HepG2 (cell line): ENCODE results near the gene RNU2-63P. TPM values are rescaled to one million over a fixed set of nuclear protein-coding genes. Genes with fewer than 3 reads are reported as not detected.
A peak's percentile ranks its signal among the peaks of the same experiment; 100 is the strongest.

Experiments
- CHD2 ChIP-seq: IDR thresholded peaks from 2 replicates; pipeline ENCODE4 v1.6.1; 2011; ENCODE audit warnings: low read depth, low read length, improper control_type of control experiment
- CTCF ChIP-seq: sonication (generic); formaldehyde crosslinking; IDR thresholded peaks from 2 replicates; pipeline ENCODE4 v1.5.0; 2020; ENCODE audit warnings: mild to moderate bottlenecking, missing genetic modification reagents, moderate library complexity
- HOXA9 ChIP-seq: sonication (generic); formaldehyde crosslinking; IDR thresholded peaks from 2 replicates; pipeline ENCODE4 v1.8.1; 2022; ENCODE audit warnings: missing genetic modification reagents, mild to moderate bottlenecking, moderate library complexity, borderline replicate concordance
- KLF11 ChIP-seq: IDR thresholded peaks from 2 replicates; pipeline ENCODE4 v1.6.1; 2016; ENCODE audit warnings: missing compliant biosample characterization
- POLR2A ChIP-seq, 2 experiments: IDR thresholded peaks; 2 replicates each; pipeline ENCODE4 v1.6.1; 2011; ENCODE audit warnings: low read depth in 2 of 2, low read length in 2 of 2, mild to moderate bottlenecking in 1 of 2, moderate library complexity in 1 of 2; ENCODE audit not compliant: insufficient read depth in 1 of 2
- SNAI1 ChIP-seq: sonication (generic); formaldehyde crosslinking; IDR thresholded peaks from 2 replicates; pipeline ENCODE4 v1.5.0; 2020; ENCODE audit warnings: mild to moderate bottlenecking, missing genetic modification reagents, borderline replicate concordance
- TCF7L2 ChIP-seq: IDR thresholded peaks from 2 replicates; pipeline ENCODE4 v1.6.1; 2011; ENCODE audit warnings: mild to moderate bottlenecking, low read depth, low read length, moderate library complexity
- TOE1 ChIP-seq: sonication (generic); formaldehyde crosslinking; IDR thresholded peaks from 2 replicates; pipeline ENCODE4 v1.4.0; 2020; ENCODE audit warnings: mild to moderate bottlenecking, missing genetic modification reagents
- ZEB1 ChIP-seq: IDR thresholded peaks from 2 replicates; pipeline ENCODE4 v1.6.1; 2012; ENCODE audit warnings: mild to moderate bottlenecking, low read depth, inconsistent platforms; ENCODE audit not compliant: insufficient replicate concordance
- ZNF256 ChIP-seq: sonication (generic); formaldehyde crosslinking; conservative IDR thresholded peaks from 2 replicates; pipeline ENCODE4 v1.4.0; 2020; ENCODE audit warnings: missing genetic modification reagents
- ZNF331 ChIP-seq: sonication (generic); formaldehyde crosslinking; IDR thresholded peaks from 2 replicates; pipeline ENCODE4 v1.4.0; 2020; ENCODE audit warnings: missing genetic modification reagents
- ZNF431 ChIP-seq: sonication (generic); formaldehyde crosslinking; IDR thresholded peaks from 2 replicates; pipeline ENCODE4 v1.9.0; 2022; ENCODE audit warnings: missing genetic modification reagents, low read depth, mild to moderate bottlenecking, borderline replicate concordance
- ZNF546 ChIP-seq: sonication (generic); formaldehyde crosslinking; conservative IDR thresholded peaks from 2 replicates; pipeline ENCODE4 v1.8.1; 2023; ENCODE audit warnings: mild to moderate bottlenecking, missing genetic modification reagents
- ZNF670 ChIP-seq: sonication (generic); formaldehyde crosslinking; IDR thresholded peaks from 2 replicates; pipeline ENCODE4 v1.8.0; 2022; ENCODE audit warnings: mild to moderate bottlenecking, missing genetic modification reagents, borderline replicate concordance
- ZNF800 ChIP-seq: sonication (generic); formaldehyde crosslinking; IDR thresholded peaks from 2 replicates; pipeline ENCODE4 v1.4.0; 2020; ENCODE audit warnings: missing genetic modification reagents
- polyA plus RNA-seq, 8 experiments: library from polyadenylated mRNA; depleted of rRNA in 3 of 8; stranded (reverse) in 7 of 8; unstranded in 1 of 8; fragments of >200 nt; fragmentation: Illumina TruSeq in 4 of 8; extraction: Trizol in 4 of 8; gene quantifications; 2 replicates each; pipeline versions ENCODE4 v1.2.1 to v1.2.3, GENCODE V29; 2011 to 2016; ENCODE audit warnings: low read depth in 4 of 8, missing spikeins in 1 of 8, mixed read lengths in 1 of 8; ENCODE audit not compliant: insufficient read depth in 1 of 8
- total RNA-seq, 5 experiments: library from RNA; depleted of rRNA; stranded (reverse); fragments of >200 nt; fragmentation: Illumina TruSeq; extraction: Trizol; gene quantifications; 2 replicates each; pipeline ENCODE4 v1.2.3, GENCODE V29; 2016; ENCODE audit warnings: low read depth in 1 of 5
- TF ChIP-seq, protein P1 (sequence below): sonication (generic); formaldehyde crosslinking; IDR thresholded peaks from 2 replicates; pipeline ENCODE4 v1.4.0; 2020; ENCODE audit warnings: missing genetic modification reagents
- TF ChIP-seq, protein P2 (sequence below): sonication (generic); formaldehyde crosslinking; IDR thresholded peaks from 2 replicates; pipeline ENCODE4 v1.5.0; 2020; ENCODE audit warnings: missing genetic modification reagents
- TF ChIP-seq, protein P3 (sequence below): sonication (generic); formaldehyde crosslinking; conservative IDR thresholded peaks from 2 replicates; pipeline ENCODE4 v1.8.0; 2022; ENCODE audit warnings: missing genetic modification reagents

RNU2-63P gene
- total and polyA plus RNA-seq, 2 of the 13 experiments (the other 11 are each of a cell fraction or from before 2014, with no cell fraction given): 6.8 TPM; not detected in 1

- TF ChIP-seq, protein P1, sequence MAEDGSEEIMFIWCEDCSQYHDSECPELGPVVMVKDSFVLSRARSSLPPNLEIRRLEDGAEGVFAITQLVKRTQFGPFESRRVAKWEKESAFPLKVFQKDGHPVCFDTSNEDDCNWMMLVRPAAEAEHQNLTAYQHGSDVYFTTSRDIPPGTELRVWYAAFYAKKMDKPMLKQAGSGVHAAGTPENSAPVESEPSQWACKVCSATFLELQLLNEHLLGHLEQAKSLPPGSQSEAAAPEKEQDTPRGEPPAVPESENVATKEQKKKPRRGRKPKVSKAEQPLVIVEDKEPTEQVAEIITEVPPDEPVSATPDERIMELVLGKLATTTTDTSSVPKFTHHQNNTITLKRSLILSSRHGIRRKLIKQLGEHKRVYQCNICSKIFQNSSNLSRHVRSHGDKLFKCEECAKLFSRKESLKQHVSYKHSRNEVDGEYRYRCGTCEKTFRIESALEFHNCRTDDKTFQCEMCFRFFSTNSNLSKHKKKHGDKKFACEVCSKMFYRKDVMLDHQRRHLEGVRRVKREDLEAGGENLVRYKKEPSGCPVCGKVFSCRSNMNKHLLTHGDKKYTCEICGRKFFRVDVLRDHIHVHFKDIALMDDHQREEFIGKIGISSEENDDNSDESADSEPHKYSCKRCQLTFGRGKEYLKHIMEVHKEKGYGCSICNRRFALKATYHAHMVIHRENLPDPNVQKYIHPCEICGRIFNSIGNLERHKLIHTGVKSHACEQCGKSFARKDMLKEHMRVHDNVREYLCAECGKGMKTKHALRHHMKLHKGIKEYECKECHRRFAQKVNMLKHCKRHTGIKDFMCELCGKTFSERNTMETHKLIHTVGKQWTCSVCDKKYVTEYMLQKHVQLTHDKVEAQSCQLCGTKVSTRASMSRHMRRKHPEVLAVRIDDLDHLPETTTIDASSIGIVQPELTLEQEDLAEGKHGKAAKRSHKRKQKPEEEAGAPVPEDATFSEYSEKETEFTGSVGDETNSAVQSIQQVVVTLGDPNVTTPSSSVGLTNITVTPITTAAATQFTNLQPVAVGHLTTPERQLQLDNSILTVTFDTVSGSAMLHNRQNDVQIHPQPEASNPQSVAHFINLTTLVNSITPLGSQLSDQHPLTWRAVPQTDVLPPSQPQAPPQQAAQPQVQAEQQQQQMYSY (CRISPR knock-in tag): 0 out of 2 replicates have a peak, but pooled peaks have one; percentile 61
- TF ChIP-seq, protein P2, sequence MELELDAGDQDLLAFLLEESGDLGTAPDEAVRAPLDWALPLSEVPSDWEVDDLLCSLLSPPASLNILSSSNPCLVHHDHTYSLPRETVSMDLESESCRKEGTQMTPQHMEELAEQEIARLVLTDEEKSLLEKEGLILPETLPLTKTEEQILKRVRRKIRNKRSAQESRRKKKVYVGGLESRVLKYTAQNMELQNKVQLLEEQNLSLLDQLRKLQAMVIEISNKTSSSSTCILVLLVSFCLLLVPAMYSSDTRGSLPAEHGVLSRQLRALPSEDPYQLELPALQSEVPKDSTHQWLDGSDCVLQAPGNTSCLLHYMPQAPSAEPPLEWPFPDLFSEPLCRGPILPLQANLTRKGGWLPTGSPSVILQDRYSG: peak; percentile 85; the same call in 1 of the 2 replicates
- TF ChIP-seq TOE1 (CRISPR knock-in tag) (no peak; the same call in 1 of the 2 replicates), ZNF256 (CRISPR knock-in tag) (0 out of 2 replicates have a peak, but pooled peaks have one; percentile 25), ZNF331 (CRISPR knock-in tag) (peak; percentile 81), SNAI1 (CRISPR knock-in tag) (no peak), POLR2A (IDR thresholded peaks at IDR 0.05; ENCODE audit: insufficient read depth in 1 of 2, low read depth in 2 of 2, low read length in 2 of 2) (peak; percentile 89 to 91), KLF11 (CRISPR knock-in tag) (0 out of 2 replicates have a peak, but pooled peaks have one; percentile 22), TCF7L2 (no peak), ZNF546 (CRISPR knock-in tag) (peak; percentile 75), ZNF431 (no peak; the same call in 1 of the 2 replicates), ZNF670 (CRISPR knock-in tag) (peak; percentile 72; the same call in 1 of the 2 replicates), ZNF800 (peak; percentile 35; the same call in 1 of the 2 replicates), ZEB1 (no peak), CHD2 (peak; percentile 33; the same call in 1 of the 2 replicates), HOXA9 (no peak), CTCF (CRISPR knock-in tag) (no peak; the same call in 1 of the 2 replicates)
- TF ChIP-seq, protein P3, sequence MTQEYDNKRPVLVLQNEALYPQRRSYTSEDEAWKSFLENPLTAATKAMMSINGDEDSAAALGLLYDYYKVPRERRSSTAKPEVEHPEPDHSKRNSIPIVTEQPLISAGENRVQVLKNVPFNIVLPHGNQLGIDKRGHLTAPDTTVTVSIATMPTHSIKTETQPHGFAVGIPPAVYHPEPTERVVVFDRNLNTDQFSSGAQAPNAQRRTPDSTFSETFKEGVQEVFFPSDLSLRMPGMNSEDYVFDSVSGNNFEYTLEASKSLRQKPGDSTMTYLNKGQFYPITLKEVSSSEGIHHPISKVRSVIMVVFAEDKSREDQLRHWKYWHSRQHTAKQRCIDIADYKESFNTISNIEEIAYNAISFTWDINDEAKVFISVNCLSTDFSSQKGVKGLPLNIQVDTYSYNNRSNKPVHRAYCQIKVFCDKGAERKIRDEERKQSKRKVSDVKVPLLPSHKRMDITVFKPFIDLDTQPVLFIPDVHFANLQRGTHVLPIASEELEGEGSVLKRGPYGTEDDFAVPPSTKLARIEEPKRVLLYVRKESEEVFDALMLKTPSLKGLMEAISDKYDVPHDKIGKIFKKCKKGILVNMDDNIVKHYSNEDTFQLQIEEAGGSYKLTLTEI (CRISPR knock-in tag): no peak
These were observed 39.2 kb upstream of the RNU2-63P start, which contains the start of gene KRCC1 (continued) for GRCh38 chr2:88055371-88056128.
